HepG2 (cell line): ENCODE data around the gene CMIP. TPM values are rescaled to one million over a fixed set of nuclear protein-coding genes. Genes with fewer than 3 reads are reported as not detected.

Source experiments
- BCL6 ChIP-seq: IDR thresholded peaks from 2 replicates; pipeline ENCODE4 v1.6.1; 2016; ENCODE audit warnings: missing genetic modification reagents, missing compliant biosample characterization
- FOXA3 ChIP-seq: IDR thresholded peaks from 2 replicates; pipeline ENCODE4 v1.6.1; 2016; ENCODE audit warnings: missing genetic modification reagents, missing compliant biosample characterization
- HNRNPL ChIP-seq: fragments of 200-400 bp; formaldehyde crosslinking; IDR thresholded peaks from 2 replicates; pipeline ENCODE4 v1.6.1; 2017; ENCODE audit warnings: mild to moderate bottlenecking, low read depth, low read length
- HNRNPLL ChIP-seq: fragments of 200-400 bp; formaldehyde crosslinking; IDR thresholded peaks from 2 replicates; pipeline ENCODE4 v1.6.1; 2017; ENCODE audit warnings: mild to moderate bottlenecking, low read depth, low read length; ENCODE audit not compliant: poor library complexity, severe bottlenecking
- KDM4B ChIP-seq: sonication (generic); formaldehyde crosslinking; IDR thresholded peaks from 2 replicates; pipeline ENCODE4 v1.4.0; 2020; ENCODE audit warnings: missing genetic modification reagents
- LCORL ChIP-seq, 2 experiments: fragments of 450-650 bp in 1 of 2; sonication (generic) in 1 of 2; formaldehyde crosslinking in 1 of 2; IDR thresholded peaks; 2 replicates each; pipeline versions ENCODE4 v1.5.0 to v1.6.1; 2017 to 2020; ENCODE audit warnings: antibody characterized with exemption in 1 of 2, missing genetic modification reagents in 1 of 2
- PAXIP1 ChIP-seq: sonication (generic); formaldehyde crosslinking; conservative IDR thresholded peaks from 2 replicates; pipeline ENCODE4 v1.4.0; 2020; ENCODE audit warnings: mild to moderate bottlenecking, missing genetic modification reagents, moderate library complexity
- PCBP1 ChIP-seq: fragments of 200-400 bp; formaldehyde crosslinking; IDR thresholded peaks from 2 replicates; pipeline ENCODE4 v1.6.1; 2017; ENCODE audit warnings: mild to moderate bottlenecking, low read depth, low read length, borderline replicate concordance
- TCF12 ChIP-seq, 2 experiments: fragments of 450-650 bp in 1 of 2; sonication (generic) in 1 of 2; formaldehyde crosslinking in 1 of 2; IDR thresholded peaks; 2 replicates each; pipeline versions ENCODE4 v1.6.1 to v1.8.0; 2017 to 2022; ENCODE audit warnings: antibody characterized with exemption in 1 of 2, mild to moderate bottlenecking in 1 of 2, missing genetic modification reagents in 1 of 2, moderate library complexity in 1 of 2
- THYN1 ChIP-seq: sonication (generic); formaldehyde crosslinking; IDR thresholded peaks from 2 replicates; pipeline ENCODE4 v1.8.1; 2023; ENCODE audit warnings: low read depth, mild to moderate bottlenecking, moderate library complexity, missing genetic modification reagents, borderline replicate concordance
- XRCC5 ChIP-seq: fragments of 200-400 bp; formaldehyde crosslinking; optimal IDR thresholded peaks from 2 replicates; pipeline ENCODE3; 2017; ENCODE audit warnings: mild to moderate bottlenecking, low read length
- ZBTB39 ChIP-seq: sonication (generic); formaldehyde crosslinking; IDR thresholded peaks from 2 replicates; pipeline ENCODE4 v1.5.0; 2020; ENCODE audit warnings: missing genetic modification reagents
- ZFY ChIP-seq: sonication (generic); formaldehyde crosslinking; IDR thresholded peaks from 2 replicates; pipeline ENCODE4 v1.4.0; 2020; ENCODE audit warnings: missing genetic modification reagents
- ZNF18 ChIP-seq: sonication (generic); formaldehyde crosslinking; IDR thresholded peaks from 2 replicates; pipeline ENCODE4 v1.8.0; 2022; ENCODE audit warnings: mild to moderate bottlenecking, missing genetic modification reagents; ENCODE audit not compliant: insufficient replicate concordance
- ZNF3 ChIP-seq: IDR thresholded peaks from 2 replicates; pipeline ENCODE4 v1.7.0; 2017; ENCODE audit warnings: inconsistent platforms
- ZNF800 ChIP-seq: sonication (generic); formaldehyde crosslinking; IDR thresholded peaks from 2 replicates; pipeline ENCODE4 v1.4.0; 2020; ENCODE audit warnings: missing genetic modification reagents
- polyA plus RNA-seq, 8 experiments: library from polyadenylated mRNA; depleted of rRNA in 3 of 8; stranded (reverse) in 7 of 8; unstranded in 1 of 8; fragments of >200 nt; fragmentation: Illumina TruSeq in 4 of 8; extraction: Trizol in 4 of 8; gene quantifications; 2 replicates each; pipeline versions ENCODE4 v1.2.1 to v1.2.3, GENCODE V29; 2011 to 2016; ENCODE audit warnings: low read depth in 4 of 8, missing spikeins in 1 of 8, mixed read lengths in 1 of 8; ENCODE audit not compliant: insufficient read depth in 1 of 8
- total RNA-seq, 5 experiments: library from RNA; depleted of rRNA; stranded (reverse); fragments of >200 nt; fragmentation: Illumina TruSeq; extraction: Trizol; gene quantifications; 2 replicates each; pipeline ENCODE4 v1.2.3, GENCODE V29; 2016; ENCODE audit warnings: low read depth in 1 of 5

The CMIP gene
- total and polyA plus RNA-seq, 2 of the 13 experiments (the other 11 are each of a cell fraction or from before 2014, with no cell fraction given): 10.9 to 18.1 TPM

GRCh38 chr16:81403601-81404391 is 40.8 kb upstream of the CMIP start (continued):
- TF ChIP-seq HNRNPLL (peak; percentile 68), ZNF3 (no peak), TCF12 (IDR thresholded peaks at IDR 0.05) (no peak), TCF12 (CRISPR knock-in tag; IDR thresholded peaks at IDR 0.05) (no peak), THYN1 (CRISPR knock-in tag) (no peak), ZFY (peak; percentile 57; the same call in 1 of the 2 replicates), PAXIP1 (CRISPR knock-in tag) (0 out of 2 replicates have a peak, but pooled peaks have one; percentile 20), HNRNPL (peak; percentile 63; the same call in 1 of the 2 replicates), BCL6 (CRISPR knock-in tag) (peak; percentile 50; the same call in 1 of the 2 replicates), ZNF800 (CRISPR knock-in tag) (0 out of 2 replicates have a peak, but pooled peaks have one; percentile 64), LCORL (IDR thresholded peaks at IDR 0.05) (no peak), LCORL (CRISPR knock-in tag; IDR thresholded peaks at IDR 0.05) (peak; percentile 90), PCBP1 (0 out of 2 replicates have a peak, but pooled peaks have one; percentile 25), ZNF18 (CRISPR knock-in tag) (peak; percentile 15), XRCC5 (peak; percentile 92), KDM4B (peak; percentile 69; the same call in 1 of the 2 replicates), ZBTB39 (CRISPR knock-in tag) (no peak), FOXA3 (peak; percentile 40)
